NCI-H2081 (cell line): ENCODE results near the gene ARHGAP33.

ENCODE experiments used
- DNase-seq, 2 experiments: peaks; one replicate each; lab custom pipeline; 2025; lab: John Stamatoyannopoulos, UW

The ARHGAP33 gene

GRCh38 chr19:35740423-35741202 is 34.8 kb upstream of the ARHGAP33 start:
- peak; percentile 96 to 97 for DNase-seq

- DNase-seq = no peak
Measured at GRCh38 chr19:35741203-35741515, 34.2 kb upstream of the ARHGAP33 start.

- no peak for DNase-seq
Measured at GRCh38 chr19:35742121-35742724, 33.1 kb upstream of the ARHGAP33 start, which contains the start of gene IGFLR1. TSS of gene IGFLR1 (minus strand) at chr19:35742452. CDS start at chr19:35741180, 1,272 bp downstream.

DNA sequence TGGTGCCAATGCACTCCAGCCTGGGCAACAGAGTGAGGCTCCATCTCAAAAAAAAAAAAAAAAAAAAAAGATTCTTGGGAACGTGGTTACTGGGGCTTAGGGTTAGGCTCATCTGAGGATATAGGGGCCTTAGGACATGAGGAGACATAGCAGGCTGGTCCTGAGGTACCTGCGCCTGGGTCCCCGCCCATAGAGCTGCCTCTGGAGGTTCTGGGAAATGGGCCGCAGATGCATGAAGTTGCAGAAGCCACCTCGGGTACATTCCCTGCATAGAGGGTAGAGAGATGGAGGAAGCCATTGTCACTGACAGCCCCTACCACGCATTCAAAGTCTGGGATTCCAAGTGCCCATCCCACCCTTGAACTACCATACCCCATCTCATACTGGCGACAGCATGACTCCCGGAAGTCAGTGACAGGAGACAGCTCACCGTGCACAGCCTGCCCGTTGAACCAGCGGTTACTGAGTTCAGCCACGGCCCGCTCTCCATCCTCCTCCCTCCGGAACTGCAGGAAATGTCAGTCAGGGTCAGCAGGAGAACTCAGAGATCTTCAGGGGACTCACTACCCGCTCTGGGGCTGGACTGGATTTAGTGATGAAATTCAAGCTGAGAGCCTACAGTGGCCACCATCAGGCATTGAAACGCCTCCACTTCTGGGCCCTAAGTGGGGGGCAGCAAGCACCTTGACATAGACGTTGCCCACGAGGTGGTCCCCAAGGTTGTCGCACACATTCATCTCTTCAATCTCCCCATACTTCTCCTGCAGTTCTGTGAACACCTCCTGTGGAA is 31.5 kb upstream of the ARHGAP33 start:
- no peak for DNase-seq

- DNase-seq = peak; percentile 93 to 96
Measured at GRCh38 chr19:35744430-35745327, 30.7 kb upstream of the ARHGAP33 start.

- DNase-seq = peak; percentile 98 to 99
Measured at GRCh38 chr19:35745328-35746086, 29.9 kb upstream of the ARHGAP33 start, which contains the start of the genes PSENEN and U2AF1L4. TSS of gene PSENEN (plus strand) at chr19:35745651. CDS start at chr19:35745931, 280 bp downstream. TSS of gene U2AF1L4 (minus strand) at chr19:35745418. CDS start at chr19:35745391, 27 bp downstream.

GRCh38 chr19:35746087-35746462 is 29.3 kb upstream of the ARHGAP33 start:
- DNase-seq = no peak

GRCh38 chr19:35746531-35746930 is 28.8 kb upstream of the ARHGAP33 start:
- DNase-seq = no peak

GRCh38 chr19:35748106-35749020 is 27.0 kb upstream of the ARHGAP33 start, which contains the start of gene LIN37:
TSS of gene LIN37 (plus strand) at chr19:35748576. CDS start at chr19:35748725, 149 bp downstream.
- peak; percentile 98 to 99 for DNase-seq

DNA sequence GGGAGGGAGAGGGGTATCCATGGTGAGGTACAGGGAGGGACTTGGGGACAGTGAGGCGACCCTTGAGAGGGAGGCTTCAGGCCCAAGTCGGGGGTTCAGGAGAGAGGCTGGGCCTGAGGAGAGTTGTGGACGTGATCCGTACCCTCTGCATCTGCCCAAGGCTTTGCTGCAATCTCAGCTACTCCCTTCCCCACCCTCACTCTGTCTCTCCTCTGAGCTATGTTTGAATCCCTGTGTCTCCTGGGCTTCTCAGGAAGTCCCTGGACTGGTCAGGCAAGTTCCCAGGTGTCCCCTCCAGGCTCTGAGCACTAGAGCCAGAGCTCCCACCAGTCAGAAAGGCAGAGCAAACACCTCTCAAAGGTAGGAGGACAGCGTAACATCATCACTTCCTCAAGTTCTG is 25.2 kb upstream of the ARHGAP33 start:
- no peak for DNase-seq

GRCh38 chr19:35751839-35752745 is 23.3 kb upstream of the ARHGAP33 start:
- no peak for DNase-seq

GRCh38 chr19:35752746-35753350 is 22.5 kb upstream of the ARHGAP33 start:
- no peak for DNase-seq

GRCh38 chr19:35753634-35754369 is 21.6 kb upstream of the ARHGAP33 start:
- DNase-seq = no peak

DNA sequence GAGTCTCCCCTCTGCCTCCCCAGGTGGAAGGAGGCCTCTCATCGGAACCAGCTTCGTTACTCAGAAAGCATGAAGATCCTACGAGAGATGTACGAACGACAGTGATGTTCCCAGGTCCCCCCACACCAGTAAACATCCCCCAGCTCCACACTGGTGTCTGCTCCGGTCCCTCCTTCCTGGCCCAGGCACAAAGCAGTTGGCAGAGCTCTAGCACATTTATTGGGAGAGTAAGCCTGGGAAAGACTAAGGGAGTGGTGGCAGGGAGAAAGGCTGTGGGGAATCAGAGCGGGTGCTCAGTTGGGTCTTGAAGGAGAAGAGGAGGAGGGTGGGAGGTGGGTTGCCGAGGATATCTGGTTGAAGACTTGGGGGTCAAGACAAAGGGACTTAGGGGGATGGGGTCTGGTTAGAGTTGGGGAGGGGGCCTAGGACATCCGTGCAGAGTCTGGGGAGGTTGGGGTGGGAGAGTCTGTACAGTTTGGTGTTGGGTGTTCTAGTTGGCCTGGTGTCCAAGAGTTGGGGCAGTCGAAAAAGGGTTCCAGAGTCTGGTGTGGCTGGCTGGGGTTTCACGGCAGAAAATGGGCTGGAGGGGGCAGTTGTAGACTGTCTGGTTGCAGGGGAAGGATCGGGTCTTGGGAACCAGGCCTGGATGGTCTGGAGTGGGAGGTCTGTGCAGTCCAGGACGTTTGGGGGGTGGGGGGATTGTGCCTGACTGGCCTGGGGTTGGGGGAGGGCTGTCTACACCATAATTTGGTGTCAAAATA is 20.8 kb upstream of the ARHGAP33 start:
- DNase-seq = no peak

DNA sequence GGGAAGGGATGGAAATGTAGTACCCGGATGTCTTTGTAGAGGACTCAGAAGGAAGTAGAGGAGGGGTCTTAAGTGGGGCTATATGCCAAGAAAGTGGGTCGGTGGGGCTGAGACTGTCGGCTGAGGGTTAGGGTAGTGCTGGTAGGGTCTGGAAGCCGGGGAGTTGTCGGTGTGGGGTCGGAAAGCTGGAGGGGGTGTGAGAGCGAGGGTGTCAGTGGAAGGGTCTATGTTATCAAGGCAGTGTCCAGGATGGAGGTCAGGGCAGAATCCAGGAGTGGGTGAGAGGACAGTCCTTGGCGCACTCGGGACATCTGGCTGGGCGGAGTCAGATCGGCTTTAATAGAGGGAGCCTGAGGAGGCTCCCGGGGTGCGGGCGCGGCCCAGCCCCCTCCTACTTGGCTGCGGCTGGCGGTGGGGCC is 20.2 kb upstream of the ARHGAP33 start:
- no peak for DNase-seq

GRCh38 chr19:35755550-35756376 is 19.6 kb upstream of the ARHGAP33 start:
- no peak for DNase-seq
